Sigmoid colon (tissue), 4 donors: ENCODE data around the gene FAM185A.

ENCODE experiments used
- CTCF ChIP-seq, 4 experiments: fragments of 450-650 bp in 3 of 4; fragments of 200-600 bp in 1 of 4; IDR thresholded peaks; one replicate each; pipeline ENCODE4 v1.5.1; 2016 to 2019; ENCODE audit warnings: antibody characterized with exemption in 4 of 4, mild to moderate bottlenecking in 3 of 4, moderate library complexity in 2 of 4
- EP300 ChIP-seq, 4 donors: sonication (generic); formaldehyde crosslinking; IDR thresholded peaks; one replicate each; pipeline ENCODE4 v1.6.1; 2017; ENCODE audit warnings: antibody characterized with exemption in 4 of 4
- POLR2A ChIP-seq, 2 donors: fragments of 450-650 bp; IDR thresholded peaks; one replicate each; pipeline ENCODE4 v1.6.1; 2016; ENCODE audit warnings: antibody characterized with exemption in 2 of 2, mild to moderate bottlenecking in 2 of 2, moderate library complexity in 2 of 2
- POLR2AphosphoS5 ChIP-seq, 4 donors: sonication (generic); formaldehyde crosslinking; IDR thresholded peaks; one replicate each; pipeline ENCODE4 v1.6.1; 2017; ENCODE audit warnings: antibody characterized with exemption in 4 of 4

DNA sequence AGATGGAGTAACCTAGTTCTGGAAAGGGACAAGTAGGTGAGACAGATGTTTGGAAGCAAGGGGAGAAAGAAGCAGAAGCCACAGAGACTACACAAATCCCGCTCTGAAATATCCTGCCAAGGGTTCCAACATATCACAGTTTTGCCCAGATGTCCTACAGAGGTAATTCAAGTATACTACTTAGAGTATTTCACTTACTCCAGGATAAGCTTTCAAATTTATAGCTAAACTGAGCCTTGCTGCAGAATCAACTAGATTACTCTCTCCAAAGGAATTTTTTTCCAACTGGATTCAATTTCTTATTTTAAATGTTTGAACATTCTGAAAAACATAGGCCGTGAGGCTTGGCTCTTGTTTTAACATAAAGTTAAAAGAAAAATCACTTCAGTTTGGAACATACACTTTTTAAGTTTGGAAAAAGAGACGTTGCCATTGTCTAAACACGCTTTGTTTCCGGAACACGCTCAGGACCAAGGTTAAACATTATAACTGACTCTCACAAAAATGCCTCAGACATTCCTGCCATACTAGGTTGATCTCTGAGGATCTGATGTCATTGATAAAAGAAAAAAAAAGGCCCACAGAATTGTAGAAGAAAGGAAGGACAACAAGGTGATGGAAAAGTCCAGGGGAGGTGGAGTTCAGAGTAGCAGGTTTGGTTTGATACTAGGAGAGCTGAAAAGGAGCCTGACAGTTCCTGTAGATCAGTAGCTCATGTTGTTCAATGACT is 74.8 kb downstream of the FAM185A start:
- TF ChIP-seq CTCF (IDR thresholded peaks at IDR 0.05) (no peak), POLR2A (IDR thresholded peaks at IDR 0.05) (no peak), POLR2AphosphoS5 (IDR thresholded peaks at IDR 0.05) (no peak), EP300 (IDR thresholded peaks at IDR 0.05) (no peak)
